Panc1 (cell line): Measurements from ENCODE around the gene SIRPG. TPM values are rescaled to one million over a fixed set of nuclear protein-coding genes. Genes with fewer than 3 reads are reported as not detected.

Source experiments
- ATAC-seq: fragments of 200-7000 bp; cut with Tn5 transposase; 2 replicates; pipeline ENCODE4 v1.9.1; 2020; ENCODE audit warnings: mild to moderate bottlenecking, moderate library complexity
- BruUV-seq: library from RNA; stranded (reverse); fragments of 400-500 nt; replicated peaks from 2 replicates; lab custom pipeline; 2021; lab: Mats Ljungman, UMichigan
- CTCF ChIA-PET: fragments of 300-600 bp; sonication (Branson Sonifier 250); formaldehyde crosslinking; loops from one replicate; lab custom pipeline; 2022; ENCODE audit warnings: antibody characterized with exemption; lab: Charles Lee
- POLR2A ChIA-PET: fragments of 300-600 bp; sonication (Branson Sonifier 250); formaldehyde crosslinking; loops from one replicate; lab custom pipeline; 2022; ENCODE audit warnings: antibody characterized with exemption; lab: Charles Lee
- DNase-seq: peaks from one replicate; pipeline ENCODE4 v3.0.0-alpha.2; 2010; ENCODE audit warnings: low read depth, low spot score
- H3K27ac ChIP-seq: 2 replicates; pipeline ENCODE4 v1.5.1; 2011; ENCODE audit warnings: mild to moderate bottlenecking, low read length, inconsistent platforms
- H3K27me3 ChIP-seq: fragments of 200-500 bp; sonication (Bioruptor generic); 2 replicates; pipeline ENCODE4 v1.6.0; 2014; ENCODE audit warnings: low read length, inconsistent platforms; ENCODE audit not compliant: control insufficient read depth, insufficient read depth
- H3K36me3 ChIP-seq: fragments of 200-500 bp; sonication (Bioruptor generic); 2 replicates; pipeline ENCODE4 v1.5.1; 2014; ENCODE audit warnings: inconsistent platforms, mild to moderate bottlenecking, low read length, moderate library complexity; ENCODE audit not compliant: control insufficient read depth, insufficient read depth
- H3K4me1 ChIP-seq: 2 replicates; pipeline ENCODE4 v1.5.1; 2011; ENCODE audit warnings: inconsistent platforms, mild to moderate bottlenecking, low read length, moderate library complexity; ENCODE audit not compliant: control insufficient read depth, insufficient read depth
- H3K4me3 ChIP-seq, 2 experiments: 2 replicates each; pipeline ENCODE4 v1.5.1; 2011 to 2012; ENCODE audit warnings: low read depth in 2 of 2, low read length in 2 of 2, mild to moderate bottlenecking in 2 of 2, inconsistent platforms in 1 of 2, moderate library complexity in 1 of 2
- H3K9me3 ChIP-seq: fragments of 200-500 bp; sonication (Bioruptor generic); 2 replicates; pipeline ENCODE4 v1.5.1; 2014; ENCODE audit warnings: low read depth, mild to moderate bottlenecking, inconsistent platforms, low read length, moderate library complexity; ENCODE audit not compliant: control insufficient read depth, insufficient read depth
- CTCF ChIP-seq: fragments of 450-650 bp; IDR thresholded peaks from 2 replicates; pipeline ENCODE4 v1.5.1; 2017; ENCODE audit warnings: mild to moderate bottlenecking
- POLR2AphosphoS5 ChIP-seq: IDR thresholded peaks from 2 replicates; pipeline ENCODE4 v1.6.1; 2012; ENCODE audit warnings: mild to moderate bottlenecking, low read depth, low read length, moderate library complexity
- REST ChIP-seq, 2 experiments: IDR thresholded peaks; 2 replicates each; pipeline ENCODE4 v1.6.1; 2011 to 2012; ENCODE audit warnings: low read depth in 2 of 2, control low read depth in 1 of 2, low read length in 1 of 2, mild to moderate bottlenecking in 1 of 2, moderate library complexity in 1 of 2; ENCODE audit not compliant: insufficient read depth in 1 of 2
- SIN3A ChIP-seq: IDR thresholded peaks from 2 replicates; pipeline ENCODE4 v1.6.1; 2012; ENCODE audit warnings: low read depth, mild to moderate bottlenecking, low read length, moderate library complexity, borderline replicate concordance; ENCODE audit not compliant: insufficient read depth
- TCF7L2 ChIP-seq: IDR thresholded peaks from 2 replicates; pipeline ENCODE4 v1.6.1; 2011; ENCODE audit warnings: mild to moderate bottlenecking, low read depth, low read length, inconsistent platforms
- in situ Hi-C: cut with HindIII; loops from 2 replicates; pipeline ENCODE4 v1.10.0; 2016; ENCODE audit warnings: low sequenced_read_pairs, low pct_unique_long_range_greater_than_20kb
- intact Hi-C: fragments of 100-400 bp; cut with micrococcal nuclease; formaldehyde crosslinking; loops from one replicate; pipeline ENCODE4 v1.10.0; 2022; ENCODE audit not compliant: unreplicated experiment
- total RNA-seq: library from RNA; stranded (reverse); gene quantifications from one replicate; pipeline ENCODE4 v1.2.1, GENCODE V29; 2021; ENCODE audit not compliant: unreplicated experiment

Gene SIRPG
- total RNA-seq, 1 experiment from 2014 or later, result not detected

- no peak for DNase-seq
- no TSS peak for BruUV-seq
- Histone ChIP-seq H3K27ac (no peak overlapping the region), H3K27me3 (peaks cover 17% of the 10 kb centered on the region), H3K4me1 (no peaks in the 10 kb centered on the region), H3K36me3 (no peaks in the 10 kb centered on the region), H3K9me3 (no peaks in the 10 kb centered on the region), H3K4me3 (no peak overlapping the region)
- ATAC-seq, result no peak
- CTCF ChIA-PET, result no interaction called here
- POLR2A ChIA-PET, result interaction anchor here (0.5 kb wide), 1 partner anchor 1621 kb away, joined by 4 read pairs; no protein-coding TSS in a partner anchor
- TF ChIP-seq TCF7L2 (no peak), CTCF (no peak), REST (IDR thresholded peaks at IDR 0.05; ENCODE audit: insufficient read depth in 1 of 2, low read depth in 2 of 2, low read length in 1 of 2) (no peak), SIN3A (no peak), POLR2AphosphoS5 (no peak)
- in situ Hi-C loops (no loop called here), intact Hi-C loops (no loop called here)
Measured at GRCh38 chr20:1674990-1675780, 17.6 kb upstream of the SIRPG start.

- Histone ChIP-seq H3K4me3 (no peak overlapping the region), H3K9me3 (no peaks in the 10 kb centered on the region), H3K27me3 (peaks cover 17% of the 10 kb centered on the region), H3K27ac (no peak overlapping the region), H3K36me3 (no peaks in the 10 kb centered on the region), H3K4me1 (no peaks in the 10 kb centered on the region)
- BruUV-seq, result no TSS peak
- TF ChIP-seq SIN3A, result no peak
- no peak for TF ChIP-seq TCF7L2
- TF ChIP-seq CTCF, result no peak
- no peak for TF ChIP-seq POLR2AphosphoS5
- TF ChIP-seq REST (IDR thresholded peaks at IDR 0.05; ENCODE audit: insufficient read depth in 1 of 2, low read depth in 2 of 2, low read length in 1 of 2), result no peak
- intact Hi-C loops (no loop called here), in situ Hi-C loops (no loop called here)
- DNase-seq (no peak), ATAC-seq (no peak)
- POLR2A ChIA-PET, result interaction anchor here (0.6 kb wide), 1 partner anchor 151 kb away, joined by 13 read pairs; no protein-coding TSS in a partner anchor
- CTCF ChIA-PET, result no interaction called here
Measured at GRCh38 chr20:1674361-1674760, 16.8 kb upstream of the SIRPG start.
